Erythroblast (primary cell): ENCODE measurements around the gene LRMDA.

Source experiments
- DNase-seq, 2 experiments: peaks; one replicate each; lab custom pipeline; 2025; lab: John Stamatoyannopoulos, UW
- GATA1 ChIP-seq: IDR thresholded peaks from 2 replicates; pipeline ENCODE4 v1.6.1; 2011; ENCODE audit warnings: low read depth, mild to moderate bottlenecking, control low read depth, low read length, moderate library complexity
- POLR2A ChIP-seq: IDR thresholded peaks from 2 replicates; pipeline ENCODE4 v1.6.1; 2011; ENCODE audit warnings: mild to moderate bottlenecking, low read length

The LRMDA gene

DNA sequence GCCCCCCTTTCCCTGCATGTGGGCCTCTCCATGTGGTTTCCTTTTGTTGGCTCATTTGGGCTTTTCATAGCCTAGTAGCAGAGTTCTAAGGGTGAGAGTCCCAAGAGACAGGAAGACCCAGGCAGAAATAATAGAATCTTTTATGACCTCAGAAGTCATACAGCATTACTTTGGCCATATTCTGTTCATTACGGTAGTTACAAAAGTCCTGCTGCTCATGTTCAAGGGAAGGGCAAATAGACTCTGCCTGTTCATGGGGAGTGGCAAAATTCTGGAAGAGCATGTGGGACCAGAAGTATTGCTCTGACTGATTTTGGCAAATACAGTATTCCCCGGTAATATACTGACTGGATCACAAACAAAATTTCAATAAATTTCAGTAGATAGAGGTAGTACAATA lies 910.3 kb downstream of the LRMDA start:
- no peak for TF ChIP-seq POLR2A
- peak in 1 of 2 experiments; percentile 1 for DNase-seq

- TF ChIP-seq GATA1 (no peak), POLR2A (no peak)
- no peak for DNase-seq
These were observed 911.6 kb downstream of the LRMDA start for GRCh38 chr10:76342996-76343395.

- TF ChIP-seq GATA1 (no peak), POLR2A (no peak)
- DNase-seq: no peak
These were observed 916.4 kb downstream of the LRMDA start for GRCh38 chr10:76347832-76348231.

DNA sequence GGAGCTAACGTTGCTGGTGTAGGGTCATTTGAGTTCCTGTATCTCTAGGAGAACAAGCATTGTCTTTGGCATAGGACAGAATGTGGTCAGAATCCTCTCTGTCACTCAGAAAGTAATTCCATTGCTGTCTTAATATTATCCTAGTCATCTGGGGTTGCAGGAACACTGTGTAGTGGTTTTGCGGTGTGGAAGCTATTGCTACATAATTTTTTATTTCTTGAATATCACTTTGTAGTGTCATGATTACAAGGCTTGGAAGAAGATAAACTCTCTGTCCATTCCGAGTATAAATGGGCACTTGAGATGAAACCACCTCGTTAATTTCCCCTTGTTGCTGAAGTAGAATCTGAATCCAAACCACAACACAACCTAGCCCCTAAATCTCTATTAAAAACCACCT lies 919.2 kb downstream of the LRMDA start:
- DNase-seq: no peak
- TF ChIP-seq POLR2A (no peak), GATA1 (no peak)

GRCh38 chr10:76352300-76352699 lies 920.9 kb downstream of the LRMDA start:
- no peak for DNase-seq
- TF ChIP-seq POLR2A: no peak
- TF ChIP-seq GATA1: no peak

GRCh38 chr10:76353237-76353851 lies 921.9 kb downstream of the LRMDA start:
- no peak for DNase-seq
- TF ChIP-seq POLR2A (no peak), GATA1 (no peak)

GRCh38 chr10:76354212-76354738 lies 922.9 kb downstream of the LRMDA start:
- no peak for TF ChIP-seq POLR2A
- no peak for TF ChIP-seq GATA1
- no peak for DNase-seq

- DNase-seq: no peak
- TF ChIP-seq GATA1 (no peak), POLR2A (no peak)
These were observed 923.5 kb downstream of the LRMDA start for GRCh38 chr10:76354921-76355320.

DNA sequence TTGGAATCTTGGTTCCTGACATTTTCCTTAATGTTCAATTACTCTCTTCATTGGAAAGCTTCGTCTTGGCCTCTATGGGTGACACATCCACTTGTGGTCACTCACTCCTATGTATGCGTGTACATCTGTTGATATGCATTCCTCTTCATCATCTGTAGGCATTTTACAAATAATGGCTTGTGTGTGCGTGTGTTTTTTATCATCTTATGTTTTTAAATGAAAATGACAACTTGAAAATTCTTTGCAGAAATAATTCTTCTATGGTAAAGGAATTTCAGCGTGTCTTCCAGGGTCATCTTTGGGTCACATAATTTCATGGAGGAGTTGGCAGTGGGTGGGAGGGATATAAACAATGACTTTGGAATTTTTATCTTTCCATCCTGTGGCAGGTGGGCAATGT lies 925.1 kb downstream of the LRMDA start:
- TF ChIP-seq GATA1 (no peak), POLR2A (no peak)

DNA sequence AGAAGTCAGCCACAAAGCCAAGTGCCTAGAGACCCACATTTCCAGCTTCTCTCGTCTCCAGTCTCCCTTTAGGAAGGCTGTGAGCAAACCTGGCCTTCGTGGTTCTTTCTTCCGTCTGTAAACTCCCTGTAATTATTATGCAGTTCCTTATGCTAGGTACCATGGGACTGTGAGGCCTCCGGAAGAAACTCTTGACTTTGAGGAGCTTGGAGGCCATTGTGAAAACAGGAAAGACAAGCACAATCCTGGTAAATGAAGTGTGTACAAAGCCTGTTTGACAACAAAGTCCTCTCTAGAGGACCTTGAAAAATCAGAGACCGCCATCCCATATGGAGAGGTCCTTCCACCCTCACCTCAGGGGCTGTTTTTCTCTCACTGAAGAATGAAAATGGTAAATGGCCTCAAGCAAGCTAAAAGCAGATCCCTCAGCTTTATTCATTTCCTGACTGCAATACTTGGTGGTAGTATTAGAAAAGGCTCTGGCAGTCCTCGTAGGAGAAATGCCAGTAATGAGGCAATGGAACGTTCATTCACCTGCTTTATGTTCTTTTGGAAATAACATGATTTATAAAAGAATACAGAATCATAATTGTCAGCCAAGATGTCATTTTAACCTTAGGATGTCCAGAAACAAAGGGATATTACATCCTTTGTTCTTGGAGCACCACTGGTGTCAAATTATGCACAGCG lies 926.4 kb downstream of the LRMDA start:
- no peak for TF ChIP-seq GATA1
- no peak for TF ChIP-seq POLR2A
- no peak for DNase-seq

More for the DNA sequence above, 925.1 kb downstream of the LRMDA start:
- DNase-seq: no peak

DNA sequence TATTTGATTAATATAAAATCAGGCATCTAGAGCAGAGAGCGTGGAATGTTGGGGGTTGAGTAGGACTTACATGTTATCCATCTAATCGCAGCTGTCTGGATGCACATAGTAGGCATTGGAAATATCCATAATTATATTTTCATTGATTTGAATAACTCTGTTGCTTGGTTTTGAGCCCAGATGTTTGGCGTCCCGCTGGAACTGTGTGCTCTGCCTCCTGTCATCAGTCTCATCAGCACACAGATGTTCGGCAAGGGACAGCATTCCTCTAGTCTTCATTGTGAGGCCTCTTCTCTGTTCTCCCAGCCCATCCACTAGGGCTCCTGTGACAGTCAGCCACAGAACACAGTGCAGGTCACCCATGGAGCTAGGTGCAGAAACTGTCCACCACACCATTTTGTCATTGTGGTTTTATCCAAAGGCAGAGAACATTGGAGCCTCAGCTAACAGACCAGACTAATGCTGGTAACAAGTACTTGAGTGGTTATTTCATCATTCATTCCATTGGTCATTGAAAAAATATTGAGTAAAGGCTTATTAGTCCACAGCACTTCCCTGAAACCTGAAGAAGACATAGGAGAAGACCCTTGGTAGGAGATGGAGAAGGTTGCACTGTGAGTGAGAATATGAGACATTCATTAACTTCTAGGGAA lies 927.4 kb downstream of the LRMDA start:
- TF ChIP-seq POLR2A: no peak
- no peak for TF ChIP-seq GATA1
- no peak for DNase-seq

- no peak for DNase-seq
- TF ChIP-seq GATA1: no peak
- no peak for TF ChIP-seq POLR2A
These were observed 944.3 kb downstream of the LRMDA start for GRCh38 chr10:76375761-76376160.

DNA sequence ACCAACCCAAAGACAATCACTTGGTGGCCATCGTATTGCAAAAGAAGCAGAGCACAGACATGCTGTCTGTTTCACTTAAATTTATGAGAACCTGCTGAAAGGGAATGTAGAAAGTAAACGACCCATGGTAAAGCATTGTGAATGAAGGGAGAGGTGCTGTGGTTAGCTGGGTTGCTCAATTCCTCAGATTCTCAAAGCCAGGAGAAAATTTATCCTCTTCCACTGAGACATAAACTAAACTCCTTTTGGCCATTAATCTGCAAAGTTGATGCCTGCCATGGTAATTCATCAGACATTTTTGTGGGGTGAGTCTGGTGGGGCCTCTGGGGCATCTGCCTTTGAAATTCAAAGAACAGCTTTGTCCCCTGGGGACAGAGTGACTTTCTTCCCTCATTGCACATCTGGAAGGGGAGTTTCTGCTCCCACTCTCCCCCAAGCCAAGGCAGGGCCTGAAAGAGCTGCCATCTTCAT lies 951.0 kb downstream of the LRMDA start:
- no peak for DNase-seq
- TF ChIP-seq GATA1 (no peak), POLR2A (no peak)
